ENCODE data around the gene PAOX. TPM values are rescaled to one million over a fixed set of nuclear protein-coding genes. Genes with fewer than 3 reads are reported as not detected.
"Not testable (repeated sequence)": the region's sequence is repeated elsewhere in the genome, so short reads cannot be mapped to it uniquely, and the experiment has no call there.

The PAOX gene
- total and polyA plus RNA-seq, 2 donors from 2014 or later = 7.0 to 14.4 TPM

DNA sequence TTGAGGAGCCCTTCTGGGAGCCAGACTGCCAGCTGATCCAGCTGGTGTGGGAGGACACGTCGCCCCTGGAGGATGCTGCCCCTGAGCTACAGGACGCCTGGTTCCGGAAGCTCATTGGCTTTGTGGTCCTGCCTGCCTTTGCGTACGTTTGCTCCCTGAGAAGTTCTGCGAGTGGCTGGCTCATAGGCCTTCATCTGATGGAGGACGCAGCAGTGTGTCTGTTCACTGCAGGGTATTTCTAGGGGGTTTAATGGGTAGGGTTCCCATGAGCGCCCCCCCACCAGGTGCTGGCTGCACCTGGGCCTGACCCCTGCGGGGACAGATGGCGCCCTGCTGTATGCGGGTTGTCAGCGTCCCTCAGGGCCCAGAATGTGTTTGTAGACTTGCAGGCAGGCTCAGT, 5.0 kb downstream of the PAOX start:
- FAIRE-seq (no peak), DNase-seq (peak in 1 of 5 donors; percentile 56)
- peaks cover 0 to 3% (median 0%) of the 10 kb centered on the region in 3 donors for H3K4me1 ChIP-seq (ENCODE audit: control insufficient read depth in 2 of 3, insufficient read depth in 2 of 3, low read depth in 1 of 3, low read length in 3 of 3)
- no peak overlapping the region for H3K27ac ChIP-seq (ENCODE audit: low read depth in 2 of 2, low read length in 2 of 2)
- TF ChIP-seq, protein P1, sequence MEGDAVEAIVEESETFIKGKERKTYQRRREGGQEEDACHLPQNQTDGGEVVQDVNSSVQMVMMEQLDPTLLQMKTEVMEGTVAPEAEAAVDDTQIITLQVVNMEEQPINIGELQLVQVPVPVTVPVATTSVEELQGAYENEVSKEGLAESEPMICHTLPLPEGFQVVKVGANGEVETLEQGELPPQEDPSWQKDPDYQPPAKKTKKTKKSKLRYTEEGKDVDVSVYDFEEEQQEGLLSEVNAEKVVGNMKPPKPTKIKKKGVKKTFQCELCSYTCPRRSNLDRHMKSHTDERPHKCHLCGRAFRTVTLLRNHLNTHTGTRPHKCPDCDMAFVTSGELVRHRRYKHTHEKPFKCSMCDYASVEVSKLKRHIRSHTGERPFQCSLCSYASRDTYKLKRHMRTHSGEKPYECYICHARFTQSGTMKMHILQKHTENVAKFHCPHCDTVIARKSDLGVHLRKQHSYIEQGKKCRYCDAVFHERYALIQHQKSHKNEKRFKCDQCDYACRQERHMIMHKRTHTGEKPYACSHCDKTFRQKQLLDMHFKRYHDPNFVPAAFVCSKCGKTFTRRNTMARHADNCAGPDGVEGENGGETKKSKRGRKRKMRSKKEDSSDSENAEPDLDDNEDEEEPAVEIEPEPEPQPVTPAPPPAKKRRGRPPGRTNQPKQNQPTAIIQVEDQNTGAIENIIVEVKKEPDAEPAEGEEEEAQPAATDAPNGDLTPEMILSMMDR (IDR thresholded peaks at IDR 0.05; ENCODE audit: borderline replicate concordance, extremely low read depth, insufficient read depth) = no peak
- intact Hi-C loops (cut with DNase I) = no loop called here
- no peak overlapping the region for H3K9ac ChIP-seq (ENCODE audit: low read length in 3 of 3)
- H3K9me3 ChIP-seq (ENCODE audit: control insufficient read depth in 2 of 3, insufficient read depth in 1 of 3, low read length in 3 of 3) = no peaks in the 10 kb centered on the region
- H3K4me3 ChIP-seq (ENCODE audit: low read length in 3 of 3) = no peak overlapping the region
- H3K27me3 ChIP-seq (ENCODE audit: control insufficient read depth, insufficient read depth, low read length) = no peaks in the 10 kb centered on the region
- H3K36me3 ChIP-seq (ENCODE audit: control insufficient read depth in 2 of 3, insufficient read depth in 3 of 3, low read length in 3 of 3) = peaks cover 0 to 5% (median 0%) of the 10 kb centered on the region in 3 donors

DNA sequence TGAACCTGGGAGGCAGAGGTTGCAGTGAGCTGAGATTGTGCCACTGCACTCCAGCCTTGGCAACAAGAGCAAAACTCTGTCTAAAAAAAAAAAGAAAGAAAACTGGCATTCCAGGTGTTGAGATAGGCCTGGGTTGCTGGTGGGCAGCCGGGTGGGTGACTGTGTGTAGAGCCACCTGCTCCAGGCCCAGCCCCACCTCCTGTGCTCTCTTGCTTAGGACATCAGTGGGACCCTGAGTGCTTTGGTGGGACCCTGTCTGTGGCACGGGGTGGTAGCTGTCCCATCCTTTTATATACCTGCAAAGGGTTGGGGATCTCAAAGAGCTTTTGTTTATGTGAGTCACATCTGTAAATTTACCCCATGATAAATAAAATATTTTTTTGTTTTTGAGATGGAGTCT, 6.2 kb downstream of the PAOX start:
- Histone ChIP-seq H3K4me3 (ENCODE audit: low read length in 3 of 3) (no peak overlapping the region), H3K4me1 (ENCODE audit: control insufficient read depth in 2 of 3, insufficient read depth in 2 of 3, low read depth in 1 of 3, low read length in 3 of 3) (no peaks in the 10 kb centered on the region), H3K27me3 (ENCODE audit: control insufficient read depth, insufficient read depth, low read length) (no peaks in the 10 kb centered on the region), H3K9me3 (ENCODE audit: control insufficient read depth in 2 of 3, insufficient read depth in 1 of 3, low read length in 3 of 3) (no peaks in the 10 kb centered on the region), H3K36me3 (ENCODE audit: control insufficient read depth in 2 of 3, insufficient read depth in 3 of 3, low read length in 3 of 3) (peaks cover 0 to 5% (median 0%) of the 10 kb centered on the region in 3 donors), H3K27ac (ENCODE audit: low read depth in 2 of 2, low read length in 2 of 2) (no peak overlapping the region), H3K9ac (ENCODE audit: low read length in 3 of 3) (no peak overlapping the region)
- DNase-seq (peak in 1 of 5 donors; percentile 41), FAIRE-seq (no peak)
- TF ChIP-seq, protein P1 (IDR thresholded peaks at IDR 0.05; ENCODE audit: borderline replicate concordance, extremely low read depth, insufficient read depth) = no peak
- intact Hi-C loops (cut with DNase I) = no loop called here

DNA sequence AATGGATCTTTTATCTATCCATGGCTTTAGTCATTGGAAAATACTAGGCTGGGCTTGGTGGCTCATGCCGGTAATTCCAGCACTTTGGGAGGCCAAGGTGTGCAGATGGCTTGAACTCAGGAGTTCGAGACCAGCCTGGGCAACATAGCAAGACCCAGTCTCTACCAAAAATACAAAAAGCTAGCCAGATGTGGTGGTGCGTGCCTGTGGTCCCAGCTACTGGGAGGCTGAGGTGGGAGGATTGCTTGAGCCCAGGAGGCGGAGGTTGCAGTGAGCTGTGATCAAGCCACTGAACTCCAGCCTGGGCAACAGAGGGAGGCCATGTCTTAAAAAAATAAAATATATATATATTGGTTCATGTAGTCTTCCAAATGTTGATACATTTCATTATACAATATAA, 7.9 kb downstream of the PAOX start:
- intact Hi-C loops (cut with DNase I); H3K4me3 ChIP-seq (ENCODE audit: low read length in 3 of 3); H3K36me3 ChIP-seq (ENCODE audit: control insufficient read depth in 2 of 3, insufficient read depth in 3 of 3, low read length in 3 of 3); H3K9me3 ChIP-seq (ENCODE audit: control insufficient read depth in 2 of 3, insufficient read depth in 1 of 3, low read length in 3 of 3); H3K9ac ChIP-seq (ENCODE audit: low read length in 3 of 3); H3K27me3 ChIP-seq (ENCODE audit: control insufficient read depth, insufficient read depth, low read length); H3K4me1 ChIP-seq (ENCODE audit: control insufficient read depth in 2 of 3, insufficient read depth in 2 of 3, low read depth in 1 of 3, low read length in 3 of 3); FAIRE-seq; H3K27ac ChIP-seq (ENCODE audit: low read depth in 2 of 2, low read length in 2 of 2): not testable (repeated sequence)
- peak in 1 of 5 donors; percentile 10 for DNase-seq

DNA sequence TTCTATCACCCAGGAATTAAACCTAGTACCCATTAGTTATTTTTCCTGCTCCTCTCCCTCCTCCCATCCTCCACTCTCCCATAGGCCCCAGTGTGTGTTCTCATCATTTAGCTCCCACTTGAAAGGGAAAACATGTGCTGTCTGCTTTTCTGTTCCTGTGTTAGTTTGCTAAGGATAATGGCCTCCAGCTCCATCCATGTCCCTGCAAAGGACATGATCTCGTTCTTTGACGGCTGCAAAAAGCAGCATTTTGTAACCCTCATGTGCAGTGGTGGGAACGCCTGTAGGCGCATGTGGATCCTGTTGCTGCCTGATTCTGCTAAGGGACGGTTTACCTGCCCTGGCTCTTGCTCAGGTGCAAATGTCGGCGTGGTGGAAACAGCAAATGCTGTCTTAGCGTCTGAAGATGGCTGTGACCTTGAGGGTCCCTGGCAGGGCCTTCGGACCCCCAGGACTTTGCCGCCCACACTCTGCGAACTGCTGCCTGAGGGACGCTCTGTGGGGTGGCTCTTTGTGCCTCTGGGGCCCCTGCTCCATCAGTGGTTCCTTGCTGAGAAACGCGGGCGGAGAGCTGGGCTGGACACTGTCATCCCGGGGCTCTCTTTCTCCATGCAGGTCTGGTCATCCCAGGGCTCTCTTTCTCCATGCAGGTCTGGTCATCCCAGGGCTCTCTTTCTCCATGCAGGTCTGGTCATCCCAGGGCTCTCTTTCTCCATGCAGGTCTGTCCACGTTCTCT, 9.3 kb downstream of the PAOX start:
- no peaks in the 10 kb centered on the region for H3K27me3 ChIP-seq (ENCODE audit: control insufficient read depth, insufficient read depth, low read length)
- intact Hi-C loops (cut with DNase I) = no loop called here
- no peaks in the 10 kb centered on the region for H3K4me1 ChIP-seq (ENCODE audit: control insufficient read depth in 2 of 3, insufficient read depth in 2 of 3, low read depth in 1 of 3, low read length in 3 of 3)
- H3K27ac ChIP-seq (ENCODE audit: low read depth in 2 of 2, low read length in 2 of 2) = no peak overlapping the region
- peaks cover 0 to 4% (median 0%) of the 10 kb centered on the region in 3 donors for H3K36me3 ChIP-seq (ENCODE audit: control insufficient read depth in 2 of 3, insufficient read depth in 3 of 3, low read length in 3 of 3)
- TF ChIP-seq, protein P1 (IDR thresholded peaks at IDR 0.05; ENCODE audit: borderline replicate concordance, extremely low read depth, insufficient read depth) = no peak
- FAIRE-seq = no peak
- no peak overlapping the region for H3K9ac ChIP-seq (ENCODE audit: low read length in 3 of 3)
- DNase-seq = peak in 1 of 5 donors; percentile 52
- H3K4me3 ChIP-seq (ENCODE audit: low read length in 3 of 3) = no peak overlapping the region
- no peaks in the 10 kb centered on the region for H3K9me3 ChIP-seq (ENCODE audit: control insufficient read depth in 2 of 3, insufficient read depth in 1 of 3, low read length in 3 of 3)

All from kidney (tissue), 14 donors.